HG03378 (cell line): Measurements from ENCODE around the gene SSX5.
"Not testable (repeated sequence)": the region's sequence is repeated elsewhere in the genome, so short reads cannot be mapped to it uniquely, and the experiment has no call there.

Source experiments
- ATAC-seq: cut with Tn5 transposase; IDR thresholded peaks from one replicate; pipeline ENCODE4 v1.9.1; 2021; ENCODE audit warnings: mild to moderate bottlenecking, moderate library complexity; ENCODE audit not compliant: unreplicated experiment

SSX5 gene, protein sequence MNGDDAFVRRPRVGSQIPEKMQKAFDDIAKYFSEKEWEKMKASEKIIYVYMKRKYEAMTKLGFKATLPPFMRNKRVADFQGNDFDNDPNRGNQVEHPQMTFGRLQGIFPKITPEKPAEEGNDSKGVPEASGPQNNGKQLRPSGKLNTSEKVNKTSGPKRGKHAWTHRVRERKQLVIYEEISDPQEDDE

GRCh38 chrX:48196745-48197201 is at the start of gene SSX5:
SSX5 (minus strand) TSS chrX:48196795; CDS start chrX:48195358, 1,437 bp downstream.
- no peak for ATAC-seq

- not testable (repeated sequence) for ATAC-seq
Measured at GRCh38 chrX:48224196-48224595, 27.6 kb upstream of the SSX5 start.

DNA sequence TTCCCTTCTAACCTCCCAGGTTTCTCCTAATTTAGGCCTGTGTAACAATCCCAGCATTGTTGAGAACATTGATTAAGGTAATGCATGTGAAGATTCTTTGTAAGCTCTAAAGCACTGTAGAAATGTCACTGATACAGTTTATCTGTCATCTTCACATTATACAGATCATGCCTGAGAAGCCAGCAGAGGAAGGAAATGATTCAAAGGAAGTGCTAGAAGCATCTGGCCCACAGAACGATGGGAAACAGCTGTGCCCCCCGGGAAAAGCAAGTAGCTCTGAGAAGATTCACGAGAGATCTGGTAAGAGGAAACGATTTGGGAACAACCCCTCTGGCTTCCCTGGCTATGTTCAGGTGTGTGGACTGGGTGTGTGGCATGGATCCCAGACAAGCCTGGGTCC is 17.7 kb upstream of the SSX5 start:
- ATAC-seq, result not testable (repeated sequence)

DNA sequence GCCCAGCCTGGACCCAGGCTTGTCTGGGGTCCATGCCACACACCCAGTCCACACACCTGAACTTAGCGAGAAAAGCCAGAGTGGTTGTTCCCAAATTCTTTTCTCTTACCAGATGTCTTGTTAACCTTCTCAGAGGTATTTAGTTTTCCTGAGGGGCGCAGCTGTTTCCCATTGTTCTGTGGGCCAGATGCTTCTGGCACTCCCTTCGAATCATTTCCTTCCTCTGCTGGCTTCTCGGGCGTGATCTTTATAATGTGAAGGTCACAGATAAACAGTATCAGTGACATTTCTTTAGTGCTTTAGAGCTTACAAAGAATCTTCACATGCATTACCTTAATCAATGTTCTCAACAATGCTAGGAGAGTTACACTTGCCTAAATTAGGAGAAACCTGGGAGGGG is 6.6 kb downstream of the SSX5 start:
- not testable (repeated sequence) for ATAC-seq

DNA sequence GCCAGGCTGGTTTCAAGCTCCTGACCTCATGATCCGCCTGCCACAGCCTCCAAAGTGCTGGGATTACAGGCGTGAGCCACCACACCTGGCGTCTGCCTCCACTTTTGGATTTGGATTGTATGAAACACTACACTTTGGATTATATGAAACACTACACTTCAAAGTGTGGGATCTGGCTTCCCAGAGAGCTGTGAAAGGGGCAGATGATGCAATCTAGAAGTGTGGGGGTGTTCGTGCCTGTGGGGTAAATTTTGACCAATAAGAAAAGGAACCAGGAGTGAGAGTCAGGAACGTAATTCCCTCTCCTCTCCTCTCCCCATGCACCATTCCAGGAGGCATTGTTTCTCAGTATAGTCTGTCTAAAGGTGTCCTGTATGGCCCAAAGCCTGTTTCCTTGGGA is 14.7 kb downstream of the SSX5 start:
- not testable (repeated sequence) for ATAC-seq

- no peak for ATAC-seq
Measured at GRCh38 chrX:48180811-48181210, 15.8 kb downstream of the SSX5 start.

DNA sequence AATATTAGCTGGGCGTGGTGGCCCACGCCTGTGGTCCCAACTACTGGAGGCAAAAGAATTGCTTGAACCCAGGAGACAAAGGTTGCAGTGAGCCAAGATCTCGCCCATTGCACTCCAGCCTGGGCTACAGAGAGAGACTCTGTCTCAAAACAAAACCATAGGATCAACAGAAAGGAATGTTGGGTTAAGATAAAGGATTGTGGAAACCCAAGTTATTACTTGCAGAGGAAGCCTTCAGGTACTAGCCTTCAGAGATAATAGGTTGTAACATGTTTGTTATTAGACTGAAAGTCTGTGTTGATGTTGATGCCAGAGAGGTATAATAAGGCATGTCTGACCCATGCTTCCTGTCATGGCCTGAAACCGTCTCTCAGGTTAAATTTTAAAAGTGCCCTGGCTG is 16.9 kb downstream of the SSX5 start:
- ATAC-seq, result no peak

DNA sequence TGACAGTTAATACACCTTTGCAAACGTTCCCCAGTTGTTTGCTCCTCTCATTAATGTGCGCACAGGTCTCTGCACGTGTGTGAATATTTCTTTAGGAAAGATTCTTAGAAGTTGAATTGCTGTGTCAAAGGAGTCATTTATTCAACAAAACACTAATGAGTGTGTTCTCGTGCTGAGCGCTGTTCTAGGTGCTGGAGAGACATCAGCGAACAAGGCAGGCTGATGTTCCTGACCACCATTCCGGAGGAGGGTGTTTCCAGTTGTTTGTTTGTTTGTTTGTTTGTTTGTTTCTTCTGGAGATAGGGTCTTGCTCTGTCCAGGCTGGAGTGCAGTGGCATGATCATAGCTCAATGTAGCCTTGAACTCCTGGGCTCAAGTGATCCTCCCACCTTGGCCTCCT is 30.3 kb downstream of the SSX5 start:
- not testable (repeated sequence) for ATAC-seq

DNA sequence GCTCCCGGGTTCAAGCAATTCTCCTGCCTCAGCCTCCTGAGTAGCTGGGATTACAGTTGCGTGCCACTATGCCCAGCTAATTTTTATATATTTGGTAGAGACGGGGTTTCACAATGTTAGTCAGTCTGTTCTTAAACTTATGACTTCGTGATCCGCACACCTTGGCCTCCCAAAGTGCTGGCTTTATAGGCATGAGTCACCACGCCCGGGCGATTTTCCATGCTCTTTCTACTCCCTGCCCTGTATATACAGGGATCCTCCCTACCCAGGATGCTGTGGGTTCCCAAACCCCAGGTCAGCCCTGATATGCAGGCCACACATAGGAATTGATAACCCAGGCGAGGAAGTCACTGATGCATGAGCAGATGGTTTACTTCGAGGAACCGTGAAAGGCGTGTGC is 31.4 kb downstream of the SSX5 start:
- ATAC-seq, result no peak

DNA sequence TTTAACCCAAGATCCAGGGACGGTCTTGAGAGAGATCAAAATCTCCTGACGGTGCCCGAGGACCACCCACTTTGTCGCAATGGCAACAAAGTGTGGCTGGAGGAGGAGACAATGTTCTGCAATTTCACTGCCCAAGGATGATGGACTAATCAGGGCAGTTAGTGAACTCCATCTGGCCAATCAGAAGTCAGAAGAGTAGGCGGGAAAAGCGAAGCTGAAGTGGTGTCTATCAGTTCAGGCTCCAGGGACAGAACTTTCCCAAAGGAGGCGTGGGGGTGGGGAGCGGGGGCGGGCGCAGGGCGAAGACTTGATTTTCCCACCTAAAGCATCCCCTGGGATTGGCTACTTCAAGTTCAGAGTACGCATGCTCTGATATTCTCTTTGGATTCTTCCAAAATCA is 40.6 kb downstream of the SSX5 start:
- no peak for ATAC-seq

GRCh38 chrX:48154796-48155195 is 41.8 kb downstream of the SSX5 start:
- ATAC-seq, result no peak

DNA sequence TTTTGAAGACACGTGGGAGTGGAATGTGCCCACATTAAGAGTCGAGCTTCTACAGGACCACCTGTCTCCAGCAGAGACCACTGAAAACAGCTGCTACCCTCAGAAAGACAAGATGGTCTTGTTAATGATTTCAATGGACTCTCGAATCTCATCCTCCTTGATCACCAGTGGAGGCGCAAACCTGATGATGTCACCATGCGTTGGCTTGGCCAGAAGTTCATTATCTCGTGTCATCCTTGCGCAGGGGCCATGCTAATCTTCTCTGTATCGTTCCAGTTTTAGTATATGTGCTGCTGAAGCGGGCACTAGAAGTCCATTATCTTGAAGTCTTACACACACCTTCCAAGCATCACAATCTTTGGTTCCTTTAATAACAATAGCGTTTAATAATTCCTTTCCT is 42.8 kb downstream of the SSX5 start:
- ATAC-seq, result no peak

GRCh38 chrX:48142697-48143096 is 53.9 kb downstream of the SSX5 start:
- ATAC-seq, result not testable (repeated sequence)

DNA sequence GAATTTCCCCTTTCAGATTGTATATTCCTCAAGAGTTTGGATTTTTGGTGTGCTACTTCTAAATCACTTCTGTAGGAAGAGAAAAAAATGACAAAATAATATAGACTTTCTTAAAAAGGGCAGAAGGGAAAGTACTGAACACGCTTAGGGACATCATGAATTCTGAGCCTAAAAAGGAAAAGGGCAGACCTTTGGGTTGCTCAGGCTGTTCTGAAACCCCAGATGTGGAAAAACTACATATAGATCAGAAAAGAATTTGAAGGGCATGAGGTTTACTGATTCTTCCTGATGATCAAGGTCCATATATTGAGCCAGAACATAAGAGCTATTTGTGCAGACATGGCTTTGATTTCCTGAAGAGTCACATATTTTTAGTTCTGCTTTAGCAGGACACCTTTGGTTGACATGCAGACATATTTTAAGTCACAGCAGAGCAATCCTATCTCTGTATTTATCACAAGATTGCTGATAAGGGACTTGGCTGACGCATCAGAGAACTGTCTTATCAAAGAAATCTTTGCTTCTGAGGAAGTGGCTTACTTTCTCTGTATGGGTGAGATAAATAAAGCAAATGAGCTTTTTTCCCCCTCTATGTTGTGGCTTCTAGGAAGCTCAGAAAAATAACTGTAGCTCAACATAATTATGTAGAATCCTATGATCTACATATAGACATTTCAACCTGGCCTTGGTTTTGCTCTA is 54.6 kb downstream of the SSX5 start:
- ATAC-seq, result not testable (repeated sequence)

DNA sequence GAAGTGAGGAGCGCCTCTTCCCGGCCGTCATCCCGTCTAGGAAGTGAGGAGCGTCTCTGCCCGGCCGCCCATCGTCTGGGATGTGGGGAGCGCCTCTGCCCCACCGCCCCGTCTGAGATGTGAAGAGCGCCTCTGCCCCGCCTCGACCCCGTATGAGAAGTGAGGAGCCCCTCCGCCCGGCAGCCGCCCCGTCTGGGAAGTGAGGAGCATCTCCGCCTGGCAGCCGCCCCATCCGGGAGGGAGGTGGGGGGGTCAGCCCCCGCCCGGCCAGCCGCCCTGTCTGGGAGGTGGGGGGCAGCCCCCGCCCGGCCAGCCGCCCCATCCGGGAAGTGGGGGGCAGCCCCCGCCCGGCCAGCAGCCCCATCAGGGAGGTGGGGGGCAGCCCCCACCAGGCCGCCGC is 57.5 kb downstream of the SSX5 start:
- not testable (repeated sequence) for ATAC-seq
